Measurements from ENCODE around the gene H2AZ1.
"Not testable (repeated sequence)": the region's sequence is repeated elsewhere in the genome, so short reads cannot be mapped to it uniquely, and the experiment has no call there.

H2AZ1 gene

DNA sequence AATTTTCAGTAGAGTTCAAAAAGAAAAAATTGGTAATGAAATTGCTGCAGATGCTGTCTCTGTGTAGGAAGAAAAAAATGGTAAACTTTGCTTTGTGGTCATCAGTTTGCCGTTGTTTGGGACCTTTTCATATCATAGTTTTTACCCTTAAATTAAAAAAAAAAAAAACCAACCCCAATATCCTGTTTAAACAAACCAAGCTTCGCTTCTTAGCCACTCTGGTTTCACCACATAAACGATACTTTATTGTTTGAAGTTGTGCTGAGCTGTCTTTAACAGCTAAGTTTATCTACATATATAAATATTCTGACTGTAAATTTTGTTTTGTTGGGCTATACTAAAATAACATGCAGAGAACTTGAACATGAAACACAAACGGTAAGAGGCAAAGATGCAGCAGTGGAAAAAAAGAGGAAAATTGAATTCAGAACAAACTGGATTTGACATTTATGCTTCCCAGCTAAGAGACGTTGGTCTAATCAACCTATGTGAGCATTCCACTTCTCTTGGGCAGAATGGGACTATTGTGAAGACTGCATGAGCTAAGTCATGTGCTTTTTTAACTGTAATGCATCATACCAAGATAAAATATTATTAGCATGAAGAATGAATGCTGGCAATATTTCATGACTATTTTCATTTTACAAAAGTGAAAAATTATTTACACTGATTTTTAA, 15.7 kb upstream of the H2AZ1 start:
- no peaks in the 10 kb centered on the region for H3K4me1 ChIP-seq (ENCODE audit: insufficient read depth, low read length)
- no peak overlapping the region for H3K4me3 ChIP-seq (ENCODE audit: low read depth in 1 of 2, low read length in 2 of 2)
- no peaks in the 10 kb centered on the region for H3K9me3 ChIP-seq (ENCODE audit: low read length)
- no peak overlapping the region for H3K9ac ChIP-seq (ENCODE audit: low read length)
- H3K36me3 ChIP-seq (ENCODE audit: insufficient read depth, low read length), result no peaks in the 10 kb centered on the region
- H3K27ac ChIP-seq (ENCODE audit: low read depth, low read length), result no peak overlapping the region
- H3K27me3 ChIP-seq (ENCODE audit: control insufficient read depth in 1 of 2, insufficient read depth in 2 of 2, low read length in 2 of 2), result no peaks in the 10 kb centered on the region

DNA sequence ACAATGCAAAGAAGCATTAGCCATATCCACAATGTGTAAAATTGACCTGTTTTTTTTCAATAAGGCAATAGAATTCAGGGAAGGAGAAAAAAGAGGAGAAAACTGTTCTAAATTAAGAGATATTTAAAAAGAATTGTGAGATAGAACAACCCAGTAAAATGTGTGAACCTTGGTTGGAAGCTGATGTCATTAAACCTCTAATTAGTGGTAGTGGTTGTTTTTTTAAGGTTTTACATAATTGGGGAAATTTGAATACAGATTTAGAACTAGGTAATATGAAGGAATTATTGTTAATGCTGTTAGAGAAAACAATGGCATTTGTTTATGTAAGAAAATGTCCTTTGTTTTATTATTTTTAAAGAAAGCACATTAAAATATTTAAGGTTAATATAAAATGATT, 15.1 kb upstream of the H2AZ1 start:
- Histone ChIP-seq H3K27ac (ENCODE audit: low read depth, low read length) (no peak overlapping the region), H3K9me3 (ENCODE audit: low read length) (no peaks in the 10 kb centered on the region), H3K4me3 (ENCODE audit: low read depth in 1 of 2, low read length in 2 of 2) (no peak overlapping the region), H3K9ac (ENCODE audit: low read length) (no peak overlapping the region), H3K36me3 (ENCODE audit: insufficient read depth, low read length) (no peaks in the 10 kb centered on the region), H3K4me1 (ENCODE audit: insufficient read depth, low read length) (no peaks in the 10 kb centered on the region), H3K27me3 (ENCODE audit: control insufficient read depth in 1 of 2, insufficient read depth in 2 of 2, low read length in 2 of 2) (no peaks in the 10 kb centered on the region)

GRCh38 chr4:99961711-99962110, 11.6 kb upstream of the H2AZ1 start:
- H3K9me3 ChIP-seq (ENCODE audit: low read length), result no peaks in the 10 kb centered on the region
- no peak overlapping the region for H3K9ac ChIP-seq (ENCODE audit: low read length)
- H3K36me3 ChIP-seq (ENCODE audit: insufficient read depth, low read length), result no peaks in the 10 kb centered on the region
- H3K27me3 ChIP-seq (ENCODE audit: control insufficient read depth in 1 of 2, insufficient read depth in 2 of 2, low read length in 2 of 2), result no peaks in the 10 kb centered on the region
- H3K27ac ChIP-seq (ENCODE audit: low read depth, low read length), result no peak overlapping the region
- no peak overlapping the region for H3K4me3 ChIP-seq (ENCODE audit: low read depth in 1 of 2, low read length in 2 of 2)
- H3K4me1 ChIP-seq (ENCODE audit: insufficient read depth, low read length), result no peaks in the 10 kb centered on the region

GRCh38 chr4:99960648-99961047, 10.6 kb upstream of the H2AZ1 start:
- Histone ChIP-seq H3K4me1 (ENCODE audit: insufficient read depth, low read length) (no peaks in the 10 kb centered on the region), H3K36me3 (ENCODE audit: insufficient read depth, low read length) (no peaks in the 10 kb centered on the region), H3K9me3 (ENCODE audit: low read length) (no peaks in the 10 kb centered on the region), H3K9ac (ENCODE audit: low read length) (no peak overlapping the region), H3K27ac (ENCODE audit: low read depth, low read length) (no peak overlapping the region), H3K27me3 (ENCODE audit: control insufficient read depth in 1 of 2, insufficient read depth in 2 of 2, low read length in 2 of 2) (no peaks in the 10 kb centered on the region), H3K4me3 (ENCODE audit: low read depth in 1 of 2, low read length in 2 of 2) (no peak overlapping the region)

GRCh38 chr4:99958207-99958606, 8.1 kb upstream of the H2AZ1 start:
- not testable (repeated sequence) for H3K27ac ChIP-seq (ENCODE audit: low read depth, low read length); H3K9me3 ChIP-seq (ENCODE audit: low read length); H3K36me3 ChIP-seq (ENCODE audit: insufficient read depth, low read length); H3K4me1 ChIP-seq (ENCODE audit: insufficient read depth, low read length); H3K4me3 ChIP-seq (ENCODE audit: low read depth in 1 of 2, low read length in 2 of 2); H3K9ac ChIP-seq (ENCODE audit: low read length); H3K27me3 ChIP-seq (ENCODE audit: control insufficient read depth in 1 of 2, insufficient read depth in 2 of 2, low read length in 2 of 2)

- H3K4me1 ChIP-seq (ENCODE audit: insufficient read depth, low read length), result peaks cover 16% of the 10 kb centered on the region
- no peaks in the 10 kb centered on the region for H3K9me3 ChIP-seq (ENCODE audit: low read length)
- H3K36me3 ChIP-seq (ENCODE audit: insufficient read depth, low read length), result no peaks in the 10 kb centered on the region
- peak overlapping the region; percentile 88 for H3K27ac ChIP-seq (ENCODE audit: low read depth, low read length)
- H3K27me3 ChIP-seq (ENCODE audit: control insufficient read depth in 1 of 2, insufficient read depth in 2 of 2, low read length in 2 of 2), result no peaks in the 10 kb centered on the region
- peak overlapping the region; percentile 84 to 97 for H3K4me3 ChIP-seq (ENCODE audit: low read depth in 1 of 2, low read length in 2 of 2)
- H3K9ac ChIP-seq (ENCODE audit: low read length), result peak overlapping the region; percentile 59
Measured at GRCh38 chr4:99950913-99951254, 809 bp upstream of the H2AZ1 start.

DNA sequence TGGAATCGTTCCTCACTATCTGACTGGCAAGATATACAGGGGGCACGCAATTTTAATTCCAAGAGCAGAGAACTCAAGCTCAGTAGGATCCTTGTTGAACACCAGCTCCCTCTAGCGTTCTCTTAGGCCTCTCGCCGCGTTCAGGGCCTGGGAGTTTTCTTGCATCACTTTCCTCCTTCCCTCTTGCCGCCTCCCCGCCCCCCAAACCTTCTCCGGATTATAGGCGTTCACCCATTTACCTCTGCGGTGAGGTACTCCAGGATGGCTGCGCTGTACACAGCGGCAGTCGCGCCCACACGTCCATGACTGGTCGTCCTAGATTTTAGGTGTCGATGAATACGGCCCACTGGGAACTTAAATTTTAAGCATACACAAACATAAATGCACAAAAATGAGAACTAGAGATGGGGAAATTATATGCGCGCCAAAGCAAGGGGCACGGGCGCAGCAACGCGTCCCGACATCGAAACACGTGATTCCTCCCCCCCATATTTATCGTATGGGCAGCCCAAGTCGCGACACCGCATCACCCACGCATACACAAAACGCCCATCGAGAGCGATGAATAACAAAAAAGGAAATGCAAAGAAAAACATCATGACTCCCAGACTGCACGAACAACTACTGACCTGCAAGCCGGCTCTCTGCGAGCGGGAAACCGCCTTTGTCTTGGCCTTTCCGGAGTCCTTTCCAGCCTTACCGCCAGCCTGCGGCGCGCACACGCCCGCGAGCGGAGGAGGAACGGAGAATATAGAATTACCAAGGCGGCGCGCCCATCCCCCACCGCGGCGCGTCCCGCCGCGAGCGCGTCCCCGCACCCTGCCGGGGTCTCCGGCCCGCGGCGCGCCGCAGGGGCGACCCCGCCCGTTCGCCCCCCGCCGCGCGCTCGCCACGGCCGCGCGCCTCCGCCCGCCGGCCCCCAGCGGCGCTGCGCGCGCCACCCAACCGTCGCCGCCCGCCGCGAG, 759 bp downstream of the H2AZ1 start:
- no peaks in the 10 kb centered on the region for H3K36me3 ChIP-seq (ENCODE audit: insufficient read depth, low read length)
- H3K4me3 ChIP-seq (ENCODE audit: low read depth in 1 of 2, low read length in 2 of 2), result peak overlapping the region; percentile 90 to 97
- no peaks in the 10 kb centered on the region for H3K27me3 ChIP-seq (ENCODE audit: control insufficient read depth in 1 of 2, insufficient read depth in 2 of 2, low read length in 2 of 2)
- no peaks in the 10 kb centered on the region for H3K9me3 ChIP-seq (ENCODE audit: low read length)
- peak overlapping the region; percentile 39 for H3K9ac ChIP-seq (ENCODE audit: low read length)
- H3K4me1 ChIP-seq (ENCODE audit: insufficient read depth, low read length), result peaks cover 29% of the 10 kb centered on the region
- peak overlapping the region; percentile 89 for H3K27ac ChIP-seq (ENCODE audit: low read depth, low read length)

- H3K4me1 ChIP-seq (ENCODE audit: insufficient read depth, low read length), result peaks cover 38% of the 10 kb centered on the region
- H3K4me3 ChIP-seq (ENCODE audit: low read depth in 1 of 2, low read length in 2 of 2), result no peak overlapping the region
- H3K27me3 ChIP-seq (ENCODE audit: control insufficient read depth in 1 of 2, insufficient read depth in 2 of 2, low read length in 2 of 2), result no peaks in the 10 kb centered on the region
- H3K9ac ChIP-seq (ENCODE audit: low read length), result peak overlapping the region; percentile 68
- no peaks in the 10 kb centered on the region for H3K36me3 ChIP-seq (ENCODE audit: insufficient read depth, low read length)
- peak overlapping the region; percentile 12 for H3K27ac ChIP-seq (ENCODE audit: low read depth, low read length)
- no peaks in the 10 kb centered on the region for H3K9me3 ChIP-seq (ENCODE audit: low read length)
Measured at GRCh38 chr4:99947608-99948007, 2.5 kb downstream of the H2AZ1 start.

DNA sequence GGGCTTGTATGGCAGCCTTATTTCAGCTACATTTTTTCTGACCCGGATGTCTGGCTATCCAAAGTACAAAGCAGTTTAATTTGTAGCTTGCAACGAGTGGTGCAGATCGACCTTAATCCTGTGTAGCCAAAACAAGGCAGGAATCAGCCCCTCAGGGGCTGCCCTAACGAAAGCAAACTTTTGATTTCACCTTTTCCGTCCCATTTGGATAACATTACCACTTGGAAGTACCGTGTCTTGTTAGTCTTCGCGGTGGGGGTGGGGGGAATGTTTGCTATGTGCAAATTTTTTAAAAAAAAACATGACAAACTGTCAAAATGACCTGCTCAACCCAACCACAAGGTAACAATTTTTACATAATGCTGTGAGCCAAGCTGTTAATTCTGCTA, 2.9 kb downstream of the H2AZ1 start:
- Histone ChIP-seq H3K36me3 (ENCODE audit: insufficient read depth, low read length) (no peaks in the 10 kb centered on the region), H3K4me3 (ENCODE audit: low read depth in 1 of 2, low read length in 2 of 2) (peak overlapping the region; percentile 92 to 96), H3K4me1 (ENCODE audit: insufficient read depth, low read length) (peaks cover 38% of the 10 kb centered on the region), H3K27me3 (ENCODE audit: control insufficient read depth in 1 of 2, insufficient read depth in 2 of 2, low read length in 2 of 2) (no peaks in the 10 kb centered on the region), H3K27ac (ENCODE audit: low read depth, low read length) (peak overlapping the region; percentile 84), H3K9me3 (ENCODE audit: low read length) (no peaks in the 10 kb centered on the region), H3K9ac (ENCODE audit: low read length) (peak overlapping the region; percentile 68)

GRCh38 chr4:99946356-99947189, 3.5 kb downstream of the H2AZ1 start, which contains the start of gene DNAJB14:
DNAJB14 (minus strand) TSS chr4:99946618; CDS start chr4:99946571, 47 bp downstream.
- peak within 1 kb of the TSS; percentile 84 for H3K27ac ChIP-seq (ENCODE audit: low read depth, low read length)
- H3K4me1 ChIP-seq (ENCODE audit: insufficient read depth, low read length), result peaks cover 38% of the 10 kb centered on the region
- H3K27me3 ChIP-seq (ENCODE audit: control insufficient read depth in 1 of 2, insufficient read depth in 2 of 2, low read length in 2 of 2), result no peaks in the 10 kb centered on the region
- no peaks in the 10 kb centered on the region for H3K36me3 ChIP-seq (ENCODE audit: insufficient read depth, low read length)
- H3K4me3 ChIP-seq (ENCODE audit: low read depth in 1 of 2, low read length in 2 of 2), result peak within 1 kb of the TSS; percentile 92 to 96
- H3K9ac ChIP-seq (ENCODE audit: low read length), result peak within 1 kb of the TSS; percentile 95
- no peaks in the 10 kb centered on the region for H3K9me3 ChIP-seq (ENCODE audit: low read length)

GRCh38 chr4:99945718-99946355, 4.2 kb downstream of the H2AZ1 start:
- Histone ChIP-seq H3K4me1 (ENCODE audit: insufficient read depth, low read length) (peaks cover 38% of the 10 kb centered on the region), H3K27ac (ENCODE audit: low read depth, low read length) (peak overlapping the region; percentile 84), H3K4me3 (ENCODE audit: low read depth in 1 of 2, low read length in 2 of 2) (peak overlapping the region; percentile 92 to 96)

More at GRCh38 chr4:99945718-99946355, 4.2 kb downstream of the H2AZ1 start:
- Histone ChIP-seq H3K9me3 (ENCODE audit: low read length) (no peaks in the 10 kb centered on the region), H3K9ac (ENCODE audit: low read length) (peak overlapping the region; percentile 95), H3K27me3 (ENCODE audit: control insufficient read depth in 1 of 2, insufficient read depth in 2 of 2, low read length in 2 of 2) (no peaks in the 10 kb centered on the region), H3K36me3 (ENCODE audit: insufficient read depth, low read length) (no peaks in the 10 kb centered on the region)

Data from muscle layer of colon (tissue), 2 donors.